NCI-H2107 (cell line): ENCODE results near the gene CCDC117.
"Not testable (repeated sequence)": the region's sequence is repeated elsewhere in the genome, so short reads cannot be mapped to it uniquely, and the experiment has no call there.

Source experiments
- DNase-seq: peaks from one replicate; lab custom pipeline; 2025; lab: John Stamatoyannopoulos, UW

CCDC117 gene

GRCh38 chr22:28801845-28802594 is 29.5 kb downstream of the CCDC117 start:
- DNase-seq, result no peak

- no peak for DNase-seq
These were observed 30.2 kb downstream of the CCDC117 start for GRCh38 chr22:28802595-28803123.

GRCh38 chr22:28805426-28805825 is 32.9 kb downstream of the CCDC117 start:
- DNase-seq, result not testable (repeated sequence)

- DNase-seq, result no peak
These were observed 36.3 kb downstream of the CCDC117 start for GRCh38 chr22:28808716-28809355.

GRCh38 chr22:28810821-28811491 is 38.5 kb downstream of the CCDC117 start:
- DNase-seq, result no peak

GRCh38 chr22:28812516-28812915 is 40.0 kb downstream of the CCDC117 start:
- no peak for DNase-seq

GRCh38 chr22:28813772-28814518 is 41.5 kb downstream of the CCDC117 start:
- no peak for DNase-seq

GRCh38 chr22:28815111-28815510 is 42.6 kb downstream of the CCDC117 start:
- DNase-seq, result no peak

- DNase-seq, result no peak
These were observed 43.2 kb downstream of the CCDC117 start for GRCh38 chr22:28815729-28816128.

GRCh38 chr22:28817064-28817463 is 44.6 kb downstream of the CCDC117 start:
- no peak for DNase-seq

- DNase-seq, result peak; percentile 25
These were observed 45.7 kb downstream of the CCDC117 start for GRCh38 chr22:28817919-28818859.

- no peak for DNase-seq
These were observed 47.0 kb downstream of the CCDC117 start for GRCh38 chr22:28819253-28820096.

- DNase-seq, result no peak
These were observed 48.4 kb downstream of the CCDC117 start for GRCh38 chr22:28820885-28821284.

- DNase-seq, result no peak
These were observed 49.0 kb downstream of the CCDC117 start for GRCh38 chr22:28821452-28821851.

GRCh38 chr22:28822930-28823551 is 50.5 kb downstream of the CCDC117 start:
- DNase-seq, result no peak

- not testable (repeated sequence) for DNase-seq
These were observed 52.0 kb downstream of the CCDC117 start for GRCh38 chr22:28824455-28824854.

GRCh38 chr22:28826430-28826829 is 53.9 kb downstream of the CCDC117 start:
- DNase-seq, result not testable (repeated sequence)

- no peak for DNase-seq
These were observed 54.4 kb downstream of the CCDC117 start for GRCh38 chr22:28826921-28827320.

- no peak for DNase-seq
These were observed 57.1 kb downstream of the CCDC117 start for GRCh38 chr22:28829358-28830181.
